Small intestine (tissue), 7 donors: ENCODE data around the gene GNMT. TPM values are rescaled to one million over a fixed set of nuclear protein-coding genes. Genes with fewer than 3 reads are reported as not detected.

ENCODE experiments used
- DNase-seq, 2 donors: peaks; one replicate each; pipeline versions ENCODE4 v3.0.0 to v3.0.0-alpha.2; 2013
- FAIRE-seq: peaks from 2 replicates; lab custom pipeline; 2012; peaks lifted over from hg19 to GRCh38; lab: Jason Lieb, UNC
- H3K27ac ChIP-seq, 3 donors: one replicate each; pipeline ENCODE4 v1.5.1; 2013; ENCODE audit warnings: low read length in 2 of 3, mild to moderate bottlenecking in 2 of 3, control low read depth in 1 of 3, inconsistent platforms in 1 of 3, low read depth in 1 of 3, moderate library complexity in 1 of 3
- H3K27me3 ChIP-seq, 3 donors: one replicate each; pipeline ENCODE4 v1.6.1; 2013; ENCODE audit warnings: low read length in 3 of 3, inconsistent platforms in 1 of 3; ENCODE audit not compliant: control insufficient read depth in 3 of 3, insufficient read depth in 3 of 3
- H3K36me3 ChIP-seq, 3 donors: one replicate each; pipeline ENCODE4 v1.6.1; 2013; ENCODE audit warnings: low read length in 3 of 3, inconsistent platforms in 1 of 3, low read depth in 1 of 3, mild to moderate bottlenecking in 1 of 3, moderate library complexity in 1 of 3; ENCODE audit not compliant: control insufficient read depth in 3 of 3, insufficient read depth in 2 of 3
- H3K4me1 ChIP-seq, 3 donors: one replicate each; pipeline ENCODE4 v1.6.1; 2013; ENCODE audit warnings: low read length in 2 of 3, inconsistent platforms in 1 of 3, low read depth in 1 of 3, mild to moderate bottlenecking in 1 of 3, moderate library complexity in 1 of 3; ENCODE audit not compliant: control insufficient read depth in 3 of 3, insufficient read depth in 2 of 3
- H3K4me3 ChIP-seq, 3 donors: one replicate each; pipeline ENCODE4 v1.5.1; 2013; ENCODE audit warnings: low read length in 3 of 3, control low read depth in 1 of 3, inconsistent platforms in 1 of 3, low read depth in 1 of 3, mild to moderate bottlenecking in 1 of 3, moderate library complexity in 1 of 3
- H3K9me3 ChIP-seq, 2 donors: one replicate each; pipeline ENCODE4 v1.6.1; 2013; ENCODE audit warnings: low read depth in 1 of 2, low read length in 1 of 2; ENCODE audit not compliant: control insufficient read depth in 2 of 2, insufficient read depth in 1 of 2
- WGBS, 3 donors: extraction: QIAGEN DNeasy Blood & Tissue Kit; methylation state at CpG; one replicate each; pipeline ENCODE4 v1.1.7; 2013; 5-methylcytosine and 5-hydroxymethylcytosine counted together
- polyA plus RNA-seq, 4 donors: library from polyadenylated mRNA; stranded (reverse) in 3 of 4; unstranded in 1 of 4; fragments of 200-250 nt in 3 of 4; fragments of 120-200 nt in 1 of 4; gene quantifications; one replicate each; pipeline versions ENCODE4 v1.2.1 to v1.2.3, GENCODE V29; 2013
- donor health status: healthy with polysubstance abuse.
- donor health status: control.
- donor health status: control.
- donor health status: Bipolar disorder and iron deficiency.
- donor health status: healthy.

Gene GNMT
- polyA plus RNA-seq, 4 donors: 0.34 to 0.35 TPM; not detected in 2

DNA sequence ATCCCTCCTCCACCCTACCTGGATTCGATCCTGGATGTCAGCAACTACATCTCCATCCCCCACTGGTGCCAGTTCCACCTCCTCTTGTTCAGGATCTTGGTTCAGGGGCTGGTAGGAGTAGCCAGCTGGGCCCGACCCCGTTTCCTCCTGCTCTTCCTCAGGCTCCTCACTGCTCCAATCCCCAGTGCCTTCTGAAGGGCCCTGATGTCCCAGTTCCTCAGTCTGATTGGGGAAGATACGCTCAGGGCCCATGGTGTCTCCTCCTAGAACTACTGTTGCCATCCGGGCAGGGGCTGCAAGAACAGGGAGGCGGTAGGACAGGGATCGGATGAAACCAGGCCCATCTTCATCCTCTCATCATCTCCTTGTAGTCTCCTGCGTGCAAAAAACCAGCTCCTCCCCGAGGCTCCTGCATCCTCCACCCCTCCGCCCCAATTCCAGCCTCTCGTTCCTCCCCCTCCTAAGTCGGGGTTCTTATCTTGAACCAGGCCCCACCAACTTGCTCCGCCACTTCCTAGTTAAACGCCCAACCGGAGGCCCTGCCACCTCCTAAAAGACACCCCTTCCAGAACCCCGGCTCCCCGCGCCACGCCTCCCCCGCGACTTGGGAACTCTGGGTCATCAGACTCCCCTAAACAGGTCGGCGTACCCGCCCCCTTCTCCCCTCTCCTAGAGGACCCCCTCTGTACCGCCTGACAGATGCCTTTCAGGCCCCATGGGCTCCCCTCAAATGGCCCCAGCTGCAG, 52.7 kb downstream of the GNMT start:
- Histone ChIP-seq H3K9me3 (no peaks in the 10 kb centered on the region), H3K27me3 (no peaks in the 10 kb centered on the region), H3K36me3 (peaks cover 19 to 69% (median 21%) of the 10 kb centered on the region in 3 donors), H3K27ac (peak overlapping the region in 2 of 3 donors; percentile 3 to 28), H3K4me1 (peaks cover 4 to 17% (median 13%) of the 10 kb centered on the region in 3 donors), H3K4me3 (peak overlapping the region; percentile 44 to 75 (median 61))
- DNase-seq (peak in 1 of 2 donors; percentile 16), FAIRE-seq (no peak)
- 0 to 3% (median 2%) methylated on average over 22 to 25 of the region's 25 CpGs for WGBS, 3 donors

Other genes starting within 250 kb of the GNMT start
- 1 to 10 TPM in 1 of 4 donors, under 1 TPM in 1, not detected in 2; 0.92 to 1.1 TPM for gene PRPH2, start 238.2 kb upstream of the GNMT start, polyA plus RNA-seq
- 10 to 100 TPM; 23.8 to 30.0 (median 26.9) TPM for gene TBCC, start 214.7 kb upstream of the GNMT start, polyA plus RNA-seq
- gene BICRAL, start 178.7 kb upstream of the GNMT start, polyA plus RNA-seq: 10 to 100 TPM in 1 of 4 donors, 1 to 10 TPM in 3; 3.2 to 15.4 (median 4.7) TPM
- gene RPL7L1, start 81.1 kb upstream of the GNMT start, polyA plus RNA-seq: 10 to 100 TPM; 23.7 to 90.6 (median 46.5) TPM
- gene PTCRA, start 44.7 kb upstream of the GNMT start, polyA plus RNA-seq: under 1 TPM in 1 of 4 donors, not detected in 3; 0.06 TPM
- gene CNPY3, start 31.3 kb upstream of the GNMT start, polyA plus RNA-seq: 10 to 100 TPM in 3 of 4 donors, 1 to 10 TPM in 1; 8.7 to 57.3 (median 25.3) TPM
- 10 to 100 TPM; 17.8 to 51.4 (median 35.9) TPM for gene PEX6, start 18.4 kb downstream of the GNMT start, polyA plus RNA-seq
- gene PPP2R5D, start 23.8 kb downstream of the GNMT start, polyA plus RNA-seq: 10 to 100 TPM; 44.2 to 96.8 (median 58.1) TPM
- gene MEA1, start 53.2 kb downstream of the GNMT start, polyA plus RNA-seq: 10 to 100 TPM; 62.6 to 90.8 (median 74.8) TPM
- 100 to 1,000 TPM in 1 of 4 donors, 10 to 100 TPM in 3; 72.4 to 103 (median 75.3) TPM for gene KLHDC3, start 53.5 kb downstream of the GNMT start, polyA plus RNA-seq
- 10 to 100 TPM; 32.2 to 50.0 (median 42.0) TPM for gene RRP36, start 60.9 kb downstream of the GNMT start, polyA plus RNA-seq
- 10 to 100 TPM in 1 of 4 donors, 1 to 10 TPM in 3; 5.7 to 41.8 (median 6.7) TPM for gene CUL7, start 93.1 kb downstream of the GNMT start, polyA plus RNA-seq
- gene MRPL2, start 98.7 kb downstream of the GNMT start, polyA plus RNA-seq: 100 to 1,000 TPM in 2 of 4 donors, 10 to 100 TPM in 2; 53.4 to 127 (median 90.9) TPM
- gene KLC4, start 98.9 kb downstream of the GNMT start, polyA plus RNA-seq: 100 to 1,000 TPM in 3 of 4 donors, 10 to 100 TPM in 1; 36.3 to 333 (median 206) TPM
- 10 to 100 TPM in 2 of 4 donors, 1 to 10 TPM in 2; 1.1 to 36.5 (median 6.9) TPM for gene PTK7, start 115.6 kb downstream of the GNMT start, polyA plus RNA-seq
- gene SRF, start 210.5 kb downstream of the GNMT start, polyA plus RNA-seq: 10 to 100 TPM in 3 of 4 donors, 1 to 10 TPM in 1; 8.9 to 24.0 (median 16.2) TPM
- gene CUL9, start 221.4 kb downstream of the GNMT start, polyA plus RNA-seq: 10 to 100 TPM; 22.2 to 86.2 (median 52.5) TPM